ENCODE measurements around the gene GCN1.
A peak's percentile ranks its signal among the peaks of the same experiment; 100 is the strongest.

Gene GCN1

DNA sequence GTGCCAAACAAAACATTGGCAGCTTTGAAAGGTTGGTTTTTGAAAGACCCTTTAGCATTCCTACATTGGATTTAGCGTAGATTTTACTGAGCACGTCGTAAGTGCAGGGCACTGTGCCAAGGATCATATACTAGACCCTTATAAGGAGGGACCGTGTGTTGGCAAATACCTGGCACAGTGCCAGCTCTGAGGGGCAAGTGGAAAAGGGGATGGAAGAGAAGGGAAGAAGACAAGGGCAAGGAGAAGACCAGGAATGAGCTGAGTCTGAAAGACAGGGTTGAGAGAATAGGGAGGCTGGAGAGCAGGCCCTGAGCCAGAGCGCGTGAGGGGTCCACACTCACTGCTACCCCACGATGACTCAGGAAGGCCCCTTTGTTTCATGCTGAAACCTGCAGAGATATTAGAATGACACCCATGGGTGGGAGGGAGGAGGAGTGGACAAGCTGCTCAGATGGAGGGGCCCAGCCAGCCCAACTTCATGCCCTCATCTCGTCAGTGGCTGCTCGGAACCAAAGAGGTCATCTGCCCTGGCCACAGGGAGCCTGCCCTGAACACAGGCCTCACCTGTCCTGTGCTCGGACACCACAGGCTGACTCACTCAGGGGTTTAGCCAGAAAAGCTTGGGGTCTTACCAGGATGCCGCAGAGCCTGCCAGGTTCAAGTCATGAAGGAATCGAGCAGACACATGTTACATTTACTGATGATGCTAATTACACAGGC lies 103.0 kb downstream of the GCN1 start:
- DNase-seq, result no peak

DNA sequence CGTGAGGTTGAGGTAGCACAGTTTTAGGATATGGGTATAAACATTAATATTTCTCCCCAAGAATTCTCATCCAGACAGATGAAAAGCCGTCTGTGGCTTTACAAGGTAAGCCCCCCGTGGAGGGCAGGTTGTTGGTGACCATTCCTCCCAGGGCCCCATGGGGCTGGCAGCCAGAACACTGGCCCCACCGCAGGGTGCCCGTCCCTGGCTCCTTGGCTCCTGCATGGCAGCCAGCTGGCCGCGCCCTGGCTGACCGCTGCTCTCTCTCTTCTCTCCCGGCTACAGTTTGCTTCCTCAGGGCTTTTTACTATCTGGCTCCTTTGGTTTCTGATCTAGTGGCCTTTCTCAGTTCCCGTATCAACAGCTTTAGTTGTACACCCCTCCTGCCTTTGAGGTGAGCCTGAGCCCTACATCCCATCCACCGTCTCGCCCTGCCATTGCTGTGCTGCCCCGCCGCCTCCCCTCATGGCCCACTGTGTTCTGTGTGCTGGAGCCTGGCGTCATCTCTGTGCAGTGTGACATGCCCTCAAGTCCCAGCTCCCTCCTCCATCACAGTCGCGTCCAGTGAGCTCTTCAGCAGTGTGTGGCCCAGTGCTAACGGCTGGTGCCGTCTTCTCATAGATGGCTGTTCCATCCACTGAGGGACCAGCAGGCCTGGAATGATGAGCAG lies 103.8 kb downstream of the GCN1 start:
- no peak for DNase-seq

DNA sequence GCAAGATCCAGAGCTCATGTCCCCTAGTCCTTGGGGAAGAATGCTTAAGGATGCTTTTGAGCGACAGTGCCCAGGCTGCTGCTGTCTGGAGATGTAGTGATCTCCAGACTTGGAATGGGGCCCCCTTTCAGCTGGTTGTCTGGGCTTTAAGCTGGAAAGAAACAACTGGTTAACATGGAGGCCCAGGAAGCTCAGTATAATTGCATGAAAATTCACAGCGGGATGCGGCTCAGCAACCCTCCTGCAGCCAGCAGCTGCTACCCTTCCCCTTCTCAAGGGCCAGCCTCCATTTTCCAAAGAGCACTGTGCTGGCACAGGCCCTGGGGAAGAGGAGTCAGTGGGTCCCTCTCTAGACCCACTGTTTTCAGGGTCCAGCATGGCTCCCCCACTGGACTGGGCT lies 104.3 kb downstream of the GCN1 start:
- no peak for DNase-seq

DNA sequence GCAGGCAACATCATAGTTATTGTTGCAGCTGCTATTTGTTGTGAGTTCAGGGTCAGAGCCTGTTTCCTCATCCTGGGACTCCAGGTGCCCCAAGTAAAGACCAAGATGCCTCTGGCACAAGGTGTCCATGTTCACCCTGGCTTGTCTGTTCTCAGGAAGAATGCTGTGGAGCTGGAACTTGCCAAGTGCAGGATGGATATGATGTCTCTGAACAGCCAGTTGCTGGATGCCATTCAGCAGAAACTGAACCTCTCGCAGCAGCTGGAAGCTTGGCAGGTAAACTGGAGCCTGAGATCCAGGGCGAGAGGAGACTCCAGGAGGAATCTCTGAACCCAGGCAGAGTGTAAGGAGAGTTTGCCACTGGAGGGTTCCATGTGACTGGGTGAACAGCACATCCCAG lies 104.7 kb downstream of the GCN1 start:
- DNase-seq, result no peak

DNA sequence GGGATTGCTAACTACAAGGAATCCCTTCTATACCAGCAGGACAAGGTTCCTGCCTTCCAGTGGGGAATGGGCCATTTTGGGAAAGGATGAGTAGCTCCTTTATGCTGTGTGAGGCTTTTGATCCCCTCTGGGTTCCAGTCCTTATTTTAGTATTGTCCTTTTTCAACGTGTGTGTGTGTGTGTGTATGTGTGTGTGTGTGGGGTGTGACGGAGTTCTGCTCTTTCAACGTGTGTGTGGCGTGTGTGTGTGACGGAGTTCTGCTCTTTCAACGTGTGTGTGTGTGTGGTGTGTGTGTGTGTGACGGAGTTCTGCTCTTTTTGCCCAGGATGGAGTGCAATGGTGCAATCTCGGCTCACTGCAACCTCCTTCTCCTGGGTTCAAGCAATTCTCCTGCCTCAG lies 105.4 kb downstream of the GCN1 start:
- DNase-seq, result no peak

DNA sequence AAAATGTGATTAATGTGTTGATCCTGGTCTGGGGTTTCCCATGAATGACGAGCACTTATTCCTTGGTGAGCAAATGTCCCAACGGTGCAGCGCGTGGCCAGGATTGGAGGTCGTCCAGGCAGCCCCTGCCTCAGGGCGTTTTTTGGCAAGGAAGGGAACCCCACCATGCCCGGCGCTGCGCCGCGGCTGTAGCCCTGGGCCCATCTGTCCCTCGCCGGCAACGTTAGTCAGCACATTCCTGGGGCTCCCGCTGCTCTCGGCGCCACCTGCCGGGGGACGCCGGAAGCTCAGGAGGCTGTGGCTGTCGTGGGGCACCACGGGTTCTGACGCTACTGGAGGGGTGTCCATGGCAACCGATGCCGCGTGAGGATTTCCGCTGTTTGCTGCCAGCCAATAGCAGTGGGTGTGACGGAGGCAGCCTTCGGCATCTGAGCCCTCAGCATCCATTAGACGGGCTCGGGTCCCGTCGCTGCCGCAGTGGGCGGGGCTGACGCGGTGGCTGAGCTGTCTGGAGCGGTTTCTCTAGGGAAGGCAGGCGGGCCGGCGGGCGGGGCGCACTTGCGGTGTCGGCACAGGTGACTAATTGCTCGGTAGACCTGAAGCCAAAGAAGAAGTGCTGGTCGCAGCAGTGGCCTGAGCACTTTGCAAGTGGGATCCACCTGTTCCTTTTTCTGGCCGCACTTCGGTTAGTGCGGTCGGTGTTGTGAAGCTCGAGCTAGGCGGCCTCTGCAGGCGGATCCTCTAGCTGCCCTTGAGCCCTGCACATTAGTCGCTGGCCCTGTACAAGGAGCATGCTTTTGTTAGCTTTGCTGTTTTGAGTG lies 107.5 kb downstream of the GCN1 start:
- DNase-seq, result peak; percentile 97

DNA sequence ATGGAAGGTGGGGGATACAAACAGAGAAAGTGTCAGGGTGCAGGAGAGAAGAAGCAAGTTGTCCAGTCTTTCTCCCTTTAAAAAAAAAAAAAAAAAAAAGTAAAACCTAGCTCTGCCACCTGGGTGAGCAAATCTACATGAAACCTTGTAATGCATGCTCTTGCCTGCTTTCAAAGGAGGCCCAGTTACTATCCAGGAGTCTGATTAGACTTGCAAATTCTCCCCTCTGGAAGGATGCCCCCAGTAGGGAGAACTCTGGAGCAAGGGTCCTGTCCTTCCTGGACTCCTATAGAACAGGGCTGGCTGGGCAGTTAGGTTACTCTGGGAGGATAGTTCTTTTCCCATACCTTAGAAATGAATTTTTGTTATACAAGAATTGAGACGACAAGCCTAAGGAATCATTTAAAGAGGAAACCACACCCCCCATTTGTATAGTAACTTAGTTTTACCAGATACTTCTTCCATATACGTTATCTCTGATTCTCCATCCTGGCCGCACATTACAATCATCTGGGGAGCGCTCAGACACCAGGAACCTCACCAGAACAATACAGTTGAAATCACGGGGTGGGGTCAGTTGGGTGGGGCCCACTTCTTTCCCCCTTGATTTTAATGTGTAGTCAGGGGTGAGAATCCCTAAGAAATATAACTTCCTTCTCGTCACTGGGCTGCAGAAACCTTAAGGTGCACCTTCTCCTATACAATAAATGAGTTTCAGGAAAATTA lies 108.4 kb downstream of the GCN1 start:
- no peak for DNase-seq

DNA sequence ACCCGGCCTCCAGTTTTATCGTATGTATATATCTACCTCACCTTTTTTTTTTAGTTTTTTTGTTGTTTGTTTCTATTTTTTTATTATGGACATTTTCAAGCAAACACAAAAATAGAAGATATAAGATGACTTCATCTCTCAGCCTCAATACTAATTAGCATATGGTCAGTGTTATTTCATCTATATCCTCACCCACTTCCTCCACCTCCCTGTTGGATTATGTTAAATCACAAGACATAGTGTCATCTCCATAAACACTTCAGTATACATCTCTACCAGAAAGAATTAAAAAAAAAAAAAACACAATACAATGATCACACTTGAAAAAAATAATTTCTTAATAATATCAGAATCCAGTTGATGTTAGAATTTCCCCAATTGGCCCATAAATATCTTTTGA lies 112.9 kb downstream of the GCN1 start:
- no peak for DNase-seq

DNA sequence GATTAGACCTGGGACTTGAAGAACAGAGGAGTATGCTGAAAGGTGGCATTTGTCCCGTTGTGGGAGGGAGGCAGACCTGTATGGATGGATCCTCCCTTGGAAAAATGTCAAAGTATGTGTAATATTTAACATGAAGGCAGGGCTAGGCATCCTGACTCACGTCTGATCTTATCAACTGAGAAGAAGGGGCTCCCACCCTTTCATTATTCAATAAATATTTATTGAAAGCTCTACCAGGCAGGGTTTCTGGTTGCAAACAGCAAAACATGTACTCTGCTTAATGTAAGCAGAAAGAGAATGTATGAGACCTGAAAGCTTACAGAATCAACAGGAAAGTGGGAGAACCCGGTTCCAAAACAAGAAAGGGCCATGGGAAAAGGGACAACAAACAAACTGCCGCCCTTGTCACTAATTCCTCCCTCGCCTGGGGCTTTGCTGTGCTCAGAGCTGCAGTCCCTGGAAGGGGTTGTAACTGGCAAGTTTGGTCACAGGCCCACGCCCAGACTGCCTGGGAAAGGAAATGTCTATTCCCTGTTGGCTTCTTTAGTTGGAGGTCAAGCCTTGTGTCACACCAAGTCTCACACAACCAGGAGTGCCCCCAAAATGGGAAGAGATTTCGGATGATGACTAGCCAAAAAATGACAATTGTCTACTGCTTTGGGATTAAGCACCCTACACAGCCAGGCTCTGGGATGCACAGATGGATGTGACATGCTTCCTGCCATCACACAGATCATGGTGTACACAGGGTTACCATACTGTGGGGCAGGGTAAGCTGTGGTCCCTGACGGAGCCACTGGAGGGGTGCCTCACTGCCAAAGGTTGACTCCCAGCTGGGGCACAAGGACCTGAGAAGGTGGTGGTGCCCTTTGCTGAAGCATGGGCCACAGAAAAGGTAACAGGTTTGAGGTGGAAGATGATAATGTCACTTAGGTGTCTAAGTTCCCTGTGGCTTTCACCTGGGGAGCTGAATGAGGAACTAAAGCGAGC lies 114.8 kb downstream of the GCN1 start:
- DNase-seq, result no peak

DNA sequence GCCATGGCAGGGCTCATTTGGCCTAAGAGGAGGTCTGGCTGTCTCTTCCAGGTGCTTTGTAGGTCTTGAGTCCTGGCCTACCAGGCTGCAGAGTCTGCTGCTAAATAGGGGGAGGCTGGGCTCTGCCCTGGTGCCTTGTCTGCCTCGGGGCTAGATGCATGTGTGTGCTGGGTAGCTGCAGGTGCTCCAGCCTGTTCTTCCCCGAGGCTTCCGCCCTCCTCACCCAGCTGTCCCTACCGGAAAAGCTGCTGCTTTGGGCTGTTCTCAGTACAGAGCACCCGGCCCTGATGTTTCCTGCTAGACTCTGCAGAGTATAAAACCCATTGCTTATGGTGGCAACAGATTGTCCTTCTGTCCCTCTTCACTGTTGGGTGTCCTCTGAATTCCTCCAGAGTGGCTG lies 115.6 kb downstream of the GCN1 start:
- no peak for DNase-seq

DNA sequence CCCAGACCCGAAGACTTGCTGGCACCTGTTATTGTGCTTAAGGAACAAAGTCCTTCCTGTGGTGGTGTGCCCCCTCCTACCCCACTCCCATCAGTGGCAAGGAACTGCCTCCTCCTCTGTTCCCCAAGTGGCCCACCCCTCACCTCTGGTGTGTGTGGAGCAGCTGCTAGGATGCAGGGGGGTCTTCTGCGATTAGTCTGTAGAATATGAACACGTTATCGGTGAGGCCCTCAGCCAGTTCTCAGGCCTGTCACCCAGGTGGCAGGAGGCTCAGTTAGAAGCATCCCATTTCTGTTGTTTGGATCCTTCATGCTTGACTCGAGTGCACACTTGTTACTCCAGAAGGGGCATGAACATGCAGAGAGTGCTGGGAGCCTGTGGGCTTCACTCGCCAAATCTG lies 117.3 kb downstream of the GCN1 start:
- DNase-seq, result peak; percentile 6

Data from DMS79 (cell line).